BLaER1 treated with 17β-estradiol and CSF1 and Interleukin-3, amounts not matched to agents 10 nM and 100 nM (cell line): ENCODE data around the gene ASCC3.

ENCODE experiments used
- H3K27ac ChIP-seq, 11 experiments: shearing (Covaris generic); formaldehyde crosslinking; 2 replicates each; pipeline ENCODE4 v1.8.1; 2022
- H3K27me3 ChIP-seq, 11 experiments: shearing (Covaris generic); formaldehyde crosslinking; 2 replicates each; pipeline ENCODE4 v1.8.1; 2022
- H3K36me3 ChIP-seq, 11 experiments: shearing (Covaris generic); formaldehyde crosslinking; 2 replicates each; pipeline ENCODE4 v1.8.1; 2022
- H3K4me1 ChIP-seq, 10 experiments: shearing (Covaris generic); formaldehyde crosslinking; 2 replicates each; pipeline ENCODE4 v1.8.1; 2022
- H3K4me2 ChIP-seq, 11 experiments: shearing (Covaris generic); formaldehyde crosslinking; 2 replicates each; pipeline ENCODE4 v1.8.1; 2022
- H3K4me3 ChIP-seq, 10 experiments: shearing (Covaris generic); formaldehyde crosslinking; 2 replicates each; pipeline ENCODE4 v1.8.1; 2022
- H3K9ac ChIP-seq, 11 experiments: shearing (Covaris generic); formaldehyde crosslinking; 2 replicates each; pipeline ENCODE4 v1.8.1; 2022
- H3K9me3 ChIP-seq, 11 experiments: shearing (Covaris generic); formaldehyde crosslinking; replicated peaks in 1 of 11; 2 replicates each; pipeline ENCODE4 v1.8.1; 2022
- H4K20me1 ChIP-seq, 11 experiments: shearing (Covaris generic); formaldehyde crosslinking; 2 replicates each; pipeline ENCODE4 v1.8.1; 2022
- Cebpa-rat ChIP-seq, 11 experiments: shearing (Covaris generic); IDR thresholded peaks; 2 replicates each; pipeline ENCODE4 v1.8.1; 2022

The ASCC3 gene

DNA sequence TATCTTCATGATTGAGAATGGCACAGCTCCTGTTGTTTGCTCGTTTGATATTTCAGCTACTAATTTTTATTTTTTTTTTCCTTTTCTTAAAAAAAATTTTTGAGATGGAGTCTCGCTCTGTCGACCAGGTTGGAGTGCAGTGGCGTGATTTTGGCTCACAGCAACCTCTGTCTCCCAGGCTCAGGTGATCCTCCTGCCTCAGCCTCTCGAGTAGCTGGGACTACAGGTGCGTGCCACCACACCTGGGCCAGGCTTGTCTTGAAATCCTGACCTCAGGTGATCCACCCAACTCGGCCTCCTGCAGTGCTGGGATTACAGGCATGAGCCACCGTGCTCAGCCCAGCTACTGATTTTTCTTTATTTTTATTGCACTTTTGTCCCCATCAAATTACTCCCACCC, 266.2 kb downstream of the ASCC3 start:
- H3K27ac ChIP-seq = no peak overlapping the region
- no peak for TF ChIP-seq Cebpa-rat (IDR thresholded peaks at IDR 0.05)
- H3K4me1 ChIP-seq = peaks cover 0 to 23% (median 0%) of the 10 kb centered on the region in 10 experiments; a peak in 6 of 20 replicates
- no peaks in the 10 kb centered on the region for H4K20me1 ChIP-seq
- H3K36me3 ChIP-seq = peaks cover under 1 to 51% (median 21%) of the 10 kb centered on the region in 11 experiments; a peak in 20 of 22 replicates
- H3K9ac ChIP-seq = no peak overlapping the region
- H3K9me3 ChIP-seq = no peaks in the 10 kb centered on the region
- no peak overlapping the region for H3K4me2 ChIP-seq
- H3K27me3 ChIP-seq = no peaks in the 10 kb centered on the region
- H3K4me3 ChIP-seq = no peak overlapping the region

DNA sequence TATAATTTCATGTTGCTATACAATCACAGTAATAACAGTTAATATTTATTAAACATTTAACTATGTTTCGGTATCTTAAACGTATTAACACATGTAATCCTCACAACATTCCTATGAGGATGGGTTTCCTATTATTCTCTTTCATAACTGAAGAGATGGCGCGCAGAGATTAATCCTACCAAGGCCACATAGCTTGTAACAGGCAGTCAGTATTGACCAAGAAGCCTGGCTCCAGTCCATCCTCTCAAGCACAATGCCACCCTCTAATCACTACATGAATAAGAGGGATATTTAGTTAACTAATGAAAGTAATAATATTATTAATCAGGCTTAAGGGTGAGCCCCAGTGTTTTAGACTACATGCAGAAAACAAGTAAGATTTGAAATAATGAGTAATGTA, 266.7 kb downstream of the ASCC3 start:
- Histone ChIP-seq H3K4me2 (no peak overlapping the region), H3K4me3 (no peak overlapping the region), H3K9ac (no peak overlapping the region), H3K36me3 (peaks cover 0 to 45% (median 19%) of the 10 kb centered on the region in 11 experiments; a peak in 17 of 22 replicates), H3K9me3 (no peaks in the 10 kb centered on the region), H3K27ac (no peak overlapping the region), H3K27me3 (no peaks in the 10 kb centered on the region), H4K20me1 (no peaks in the 10 kb centered on the region), H3K4me1 (peaks cover 0 to 23% (median 0%) of the 10 kb centered on the region in 10 experiments; a peak in 6 of 20 replicates)
- TF ChIP-seq Cebpa-rat (IDR thresholded peaks at IDR 0.05) = no peak

GRCh38 chr6:100613656-100614055, 267.5 kb downstream of the ASCC3 start:
- Histone ChIP-seq H3K36me3 (peaks cover 0 to 38% (median 13%) of the 10 kb centered on the region in 11 experiments; a peak in 16 of 22 replicates), H4K20me1 (no peaks in the 10 kb centered on the region), H3K4me2 (no peak overlapping the region), H3K4me3 (no peak overlapping the region), H3K4me1 (peaks cover 0 to 19% (median 0%) of the 10 kb centered on the region in 10 experiments; a peak in 6 of 20 replicates), H3K27ac (no peak overlapping the region), H3K9ac (no peak overlapping the region), H3K9me3 (no peaks in the 10 kb centered on the region), H3K27me3 (no peaks in the 10 kb centered on the region)
- no peak for TF ChIP-seq Cebpa-rat (IDR thresholded peaks at IDR 0.05)

DNA sequence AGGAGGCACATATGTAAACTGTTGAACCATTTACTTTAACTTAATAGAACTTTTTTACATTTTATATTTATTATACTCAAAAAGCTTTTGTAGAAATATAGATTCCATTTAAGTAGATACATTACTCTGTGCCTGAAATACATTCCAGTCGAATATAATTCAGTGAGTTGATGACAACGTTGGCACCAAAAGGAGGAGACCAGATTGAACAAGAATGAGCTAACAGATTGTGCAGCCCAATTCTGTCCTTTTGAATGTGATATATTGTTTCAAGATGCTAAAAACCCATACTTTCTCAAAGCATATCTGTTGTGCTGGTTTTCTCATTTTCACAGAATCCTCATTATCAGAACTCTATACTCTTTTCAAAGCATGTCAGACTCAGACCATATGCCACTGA, 269.0 kb downstream of the ASCC3 start:
- Histone ChIP-seq H3K27me3 (no peaks in the 10 kb centered on the region), H4K20me1 (no peaks in the 10 kb centered on the region), H3K36me3 (peaks cover 0 to 34% (median 5%) of the 10 kb centered on the region in 11 experiments; a peak in 9 of 22 replicates), H3K4me2 (no peak overlapping the region), H3K27ac (no peak overlapping the region), H3K4me1 (peaks cover 0 to 3% (median 0%) of the 10 kb centered on the region in 10 experiments; a peak in 2 of 20 replicates), H3K9me3 (no peaks in the 10 kb centered on the region), H3K4me3 (no peak overlapping the region), H3K9ac (no peak overlapping the region)
- TF ChIP-seq Cebpa-rat (IDR thresholded peaks at IDR 0.05) = no peak

- no peak for TF ChIP-seq Cebpa-rat (IDR thresholded peaks at IDR 0.05)
Measured at GRCh38 chr6:100599088-100599770, 281.9 kb downstream of the ASCC3 start.

DNA sequence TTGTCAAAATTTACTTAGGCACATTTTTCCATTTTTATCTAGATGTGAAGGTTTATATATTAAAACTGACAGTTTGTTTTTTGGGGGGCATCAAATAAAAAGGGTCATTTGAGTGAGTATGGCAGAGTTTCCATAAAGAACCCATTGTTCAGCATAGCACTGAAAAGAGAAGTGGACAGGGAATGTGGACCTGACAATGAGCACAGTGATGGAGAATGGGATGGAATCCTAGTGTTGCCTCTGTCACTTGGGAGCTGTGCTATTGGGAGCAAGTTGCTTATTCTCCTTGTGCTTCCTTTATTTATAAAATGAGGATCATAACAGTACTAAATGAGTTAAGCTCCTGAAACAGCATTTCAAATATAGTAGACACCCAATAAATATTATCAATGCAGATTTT, 285.7 kb downstream of the ASCC3 start:
- Histone ChIP-seq H3K9me3 (no peaks in the 10 kb centered on the region), H3K9ac (no peak overlapping the region), H3K4me1 (no peaks in the 10 kb centered on the region), H3K36me3 (peaks cover 16 to 62% (median 32%) of the 10 kb centered on the region in 11 experiments; a peak in 20 of 22 replicates), H3K27ac (no peak overlapping the region), H3K4me2 (no peak overlapping the region), H3K27me3 (no peaks in the 10 kb centered on the region), H3K4me3 (no peak overlapping the region), H4K20me1 (no peaks in the 10 kb centered on the region)
- no peak for TF ChIP-seq Cebpa-rat (IDR thresholded peaks at IDR 0.05)

More at GRCh38 chr6:100599088-100599770, 281.9 kb downstream of the ASCC3 start:
- Histone ChIP-seq H3K9me3 (no peaks in the 10 kb centered on the region), H3K27ac (no peak overlapping the region), H4K20me1 (no peaks in the 10 kb centered on the region), H3K4me3 (no peak overlapping the region), H3K4me1 (no peaks in the 10 kb centered on the region), H3K36me3 (peaks cover 23 to 83% (median 48%) of the 10 kb centered on the region in 11 experiments; a peak in 21 of 22 replicates), H3K9ac (no peak overlapping the region), H3K4me2 (no peak overlapping the region), H3K27me3 (no peaks in the 10 kb centered on the region)

GRCh38 chr6:100593522-100593921, 287.6 kb downstream of the ASCC3 start:
- H3K9ac ChIP-seq = no peak overlapping the region
- H3K4me2 ChIP-seq = no peak overlapping the region
- H3K36me3 ChIP-seq = peaks cover 30 to 62% (median 38%) of the 10 kb centered on the region in 11 experiments
- no peaks in the 10 kb centered on the region for H4K20me1 ChIP-seq
- no peak for TF ChIP-seq Cebpa-rat (IDR thresholded peaks at IDR 0.05)
- no peak overlapping the region for H3K4me3 ChIP-seq
- no peaks in the 10 kb centered on the region for H3K27me3 ChIP-seq
- no peaks in the 10 kb centered on the region for H3K4me1 ChIP-seq
- no peaks in the 10 kb centered on the region; a peak in 1 of 22 replicates for H3K9me3 ChIP-seq
- H3K27ac ChIP-seq = no peak overlapping the region

GRCh38 chr6:100592929-100593328, 288.2 kb downstream of the ASCC3 start:
- Histone ChIP-seq H3K4me1 (no peaks in the 10 kb centered on the region), H3K27ac (no peak overlapping the region), H4K20me1 (no peaks in the 10 kb centered on the region), H3K4me2 (no peak overlapping the region), H3K9ac (no peak overlapping the region), H3K9me3 (peaks cover under 1 to 5% (median 2%) of the 10 kb centered on the region in 11 experiments; a peak in 11 of 22 replicates), H3K36me3 (peaks cover 29 to 62% (median 38%) of the 10 kb centered on the region in 11 experiments), H3K4me3 (no peak overlapping the region), H3K27me3 (no peaks in the 10 kb centered on the region)
- TF ChIP-seq Cebpa-rat (IDR thresholded peaks at IDR 0.05) = no peak

DNA sequence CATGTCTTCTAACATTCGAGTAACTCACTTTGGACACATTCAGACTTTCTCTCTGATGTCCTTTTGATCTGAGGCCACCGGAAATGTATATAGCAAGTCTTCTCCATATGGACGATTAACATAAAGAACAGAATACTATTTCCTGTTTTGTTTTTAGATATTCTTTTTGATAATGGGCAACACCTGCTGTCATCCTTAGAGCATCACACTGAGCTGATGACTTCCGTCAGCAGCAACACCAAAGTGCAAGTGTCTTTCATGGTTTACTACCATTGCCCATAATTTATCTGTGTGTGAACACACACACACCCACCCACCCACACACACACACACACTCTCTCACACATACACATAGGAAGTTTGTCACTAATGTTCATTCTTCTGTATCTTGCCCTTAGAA, 303.7 kb downstream of the ASCC3 start:
- Histone ChIP-seq H4K20me1 (no peaks in the 10 kb centered on the region), H3K4me1 (no peaks in the 10 kb centered on the region), H3K4me2 (no peak overlapping the region), H3K27me3 (no peaks in the 10 kb centered on the region), H3K36me3 (peaks cover 0 to 22% (median 6%) of the 10 kb centered on the region in 11 experiments; a peak in 10 of 22 replicates), H3K9ac (no peak overlapping the region), H3K4me3 (no peak overlapping the region), H3K9me3 (peaks cover 0 to 10% (median 5%) of the 10 kb centered on the region in 11 experiments; a peak in 5 of 22 replicates), H3K27ac (no peak overlapping the region)
- no peak for TF ChIP-seq Cebpa-rat (IDR thresholded peaks at IDR 0.05)

DNA sequence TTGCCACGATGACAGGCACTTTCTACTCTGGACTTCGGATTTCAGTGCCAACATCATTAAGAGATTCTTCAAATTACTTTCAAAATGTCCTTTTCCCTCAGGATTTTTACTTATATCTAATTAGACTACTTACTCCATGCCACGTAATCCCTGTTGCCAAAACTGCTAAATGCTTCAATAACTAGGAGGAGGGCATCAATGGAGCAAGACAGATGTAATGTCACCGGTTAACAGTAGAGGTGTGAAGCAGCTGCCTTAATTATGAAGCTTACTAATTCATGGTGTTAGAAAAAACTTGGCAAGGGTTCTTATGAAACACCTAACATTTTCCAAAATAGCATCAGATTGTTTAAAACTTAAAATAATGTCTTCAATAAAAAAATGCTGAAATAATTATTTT, 305.2 kb downstream of the ASCC3 start:
- H3K27ac ChIP-seq = no peak overlapping the region
- H3K4me1 ChIP-seq = no peaks in the 10 kb centered on the region
- no peak overlapping the region for H3K4me2 ChIP-seq
- TF ChIP-seq Cebpa-rat (IDR thresholded peaks at IDR 0.05) = no peak
- H3K4me3 ChIP-seq = no peak overlapping the region
- H4K20me1 ChIP-seq = no peaks in the 10 kb centered on the region
- peaks cover 14 to 37% (median 20%) of the 10 kb centered on the region in 11 experiments for H3K36me3 ChIP-seq
- no peak overlapping the region for H3K9ac ChIP-seq
- H3K9me3 ChIP-seq = peaks cover 0 to 10% (median 7%) of the 10 kb centered on the region in 11 experiments; a peak in 5 of 22 replicates
- H3K27me3 ChIP-seq = no peaks in the 10 kb centered on the region
